Mesenchymal stem cell (in vitro differentiated cells and primary cell): ENCODE measurements around the gene FARP1.
A peak's percentile ranks its signal among the peaks of the same experiment; 100 is the strongest.

Source experiments
- DNase-seq: peaks from one replicate; pipeline ENCODE4 v3.0.0-alpha.2; 2013
- H2AFZ ChIP-seq: one replicate; pipeline ENCODE4 v1.6.1; 2013; ENCODE audit warnings: low read depth, mild to moderate bottlenecking, control low read depth, inconsistent platforms, low read length, moderate library complexity
- H2AK5ac ChIP-seq: 2 replicates; pipeline ENCODE4 v1.6.1; 2013; ENCODE audit warnings: low read length, moderate library complexity, mild to moderate bottlenecking, inconsistent platforms; ENCODE audit not compliant: severe bottlenecking
- H2BK120ac ChIP-seq: one replicate; pipeline ENCODE4 v1.6.1; 2013; ENCODE audit warnings: low read depth, mild to moderate bottlenecking, inconsistent platforms, low read length, moderate library complexity
- H2BK12ac ChIP-seq, 2 experiments: one replicate each; pipeline ENCODE4 v1.6.1; 2013; ENCODE audit warnings: inconsistent platforms in 2 of 2, low read length in 2 of 2, mild to moderate bottlenecking in 2 of 2, moderate library complexity in 2 of 2, control low read depth in 1 of 2
- H2BK15ac ChIP-seq: one replicate; pipeline ENCODE4 v1.6.1; 2013; ENCODE audit warnings: mild to moderate bottlenecking, low read depth, inconsistent platforms; ENCODE audit not compliant: poor library complexity, severe bottlenecking
- H2BK5ac ChIP-seq: 2 replicates; pipeline ENCODE4 v1.6.1; 2013; ENCODE audit warnings: low read depth, mild to moderate bottlenecking, low read length, control low read depth, inconsistent platforms; ENCODE audit not compliant: poor library complexity, severe bottlenecking
- H3K14ac ChIP-seq, 2 experiments: one replicate each; pipeline ENCODE4 v1.6.1; 2013; ENCODE audit warnings: inconsistent platforms in 2 of 2, low read length in 2 of 2, control low read depth in 1 of 2, mild to moderate bottlenecking in 1 of 2, moderate library complexity in 1 of 2
- H3K18ac ChIP-seq, 2 experiments: one replicate each; pipeline ENCODE4 v1.6.1; 2013; ENCODE audit warnings: inconsistent platforms in 2 of 2, low read length in 2 of 2, control low read depth in 1 of 2, low read depth in 1 of 2, mild to moderate bottlenecking in 1 of 2
- H3K23ac ChIP-seq, 2 experiments: one replicate each; pipeline ENCODE4 v1.6.1; 2013; ENCODE audit warnings: inconsistent platforms in 2 of 2, low read length in 2 of 2, mild to moderate bottlenecking in 2 of 2, moderate library complexity in 2 of 2, control low read depth in 1 of 2
- H3K27ac ChIP-seq: 2 replicates; pipeline ENCODE4 v1.5.1; 2013; ENCODE audit warnings: mild to moderate bottlenecking, moderate library complexity, low read length, control low read depth, inconsistent platforms; ENCODE audit not compliant: poor library complexity, severe bottlenecking
- H3K27me3 ChIP-seq, 2 experiments: 2 replicates each; pipeline versions ENCODE4 v1.6.1 to v1.7.0; 2013; ENCODE audit warnings: low read length in 2 of 2, mild to moderate bottlenecking in 2 of 2, moderate library complexity in 2 of 2, control low read depth in 1 of 2, inconsistent platforms in 1 of 2; ENCODE audit not compliant: control insufficient read depth in 1 of 2, insufficient read depth in 1 of 2
- H3K36me3 ChIP-seq, 2 experiments: 2 replicates each; pipeline versions ENCODE4 v1.6.1 to v1.7.0; 2013; ENCODE audit warnings: low read length in 2 of 2, control low read depth in 1 of 2, inconsistent platforms in 1 of 2, low read depth in 1 of 2, mild to moderate bottlenecking in 1 of 2; ENCODE audit not compliant: insufficient read depth in 2 of 2, control insufficient read depth in 1 of 2
- H3K4ac ChIP-seq, 2 experiments: one replicate each; pipeline ENCODE4 v1.6.1; 2013; ENCODE audit warnings: inconsistent platforms in 2 of 2, low read length in 2 of 2, mild to moderate bottlenecking in 2 of 2, moderate library complexity in 2 of 2, control low read depth in 1 of 2, low read depth in 1 of 2
- H3K4me1 ChIP-seq: 2 replicates; pipeline ENCODE4 v1.6.1; 2013; ENCODE audit warnings: low read depth, low read length, control low read depth; ENCODE audit not compliant: control insufficient read depth, insufficient read depth
- H3K4me2 ChIP-seq: 2 replicates; pipeline ENCODE4 v1.6.1; 2013; ENCODE audit warnings: low read length, mild to moderate bottlenecking, inconsistent platforms; ENCODE audit not compliant: poor library complexity, severe bottlenecking
- H3K4me3 ChIP-seq, 2 experiments: 2 replicates each; pipeline versions ENCODE4 v1.5.1 to v1.7.0; 2013; ENCODE audit warnings: low read length in 2 of 2, mild to moderate bottlenecking in 2 of 2, control low read depth in 1 of 2, low read depth in 1 of 2; ENCODE audit not compliant: insufficient read depth in 1 of 2
- H3K79me1 ChIP-seq: replicated peaks from 2 replicates; pipeline ENCODE4 v1.6.1; 2013; ENCODE audit warnings: mild to moderate bottlenecking, control low read depth, low read length, inconsistent platforms; ENCODE audit not compliant: poor library complexity, severe bottlenecking
- H3K9ac ChIP-seq: 2 replicates; pipeline ENCODE4 v1.7.0; 2013; ENCODE audit warnings: mild to moderate bottlenecking, low read length, moderate library complexity
- H3K9me3 ChIP-seq: 2 replicates; pipeline ENCODE4 v1.7.0; 2013; ENCODE audit warnings: mild to moderate bottlenecking, low read length; ENCODE audit not compliant: control insufficient read depth
- H4K8ac ChIP-seq: one replicate; pipeline ENCODE4 v1.6.1; 2013; ENCODE audit warnings: inconsistent platforms, mild to moderate bottlenecking, low read length, moderate library complexity
- H4K91ac ChIP-seq: one replicate; pipeline ENCODE4 v1.6.1; 2013; ENCODE audit warnings: mild to moderate bottlenecking, low read length, inconsistent platforms
- WGBS: methylation state at CpG from one replicate; pipeline ENCODE4 v1.1.7; 2013; ENCODE audit warnings: mixed read lengths; 5-methylcytosine and 5-hydroxymethylcytosine counted together

FARP1 gene

GRCh38 chr13:98286799-98287198 is 143.9 kb downstream of the FARP1 start:
- Histone ChIP-seq H4K8ac (no peak overlapping the region), H3K18ac (no peak overlapping the region), H3K9me3 (no peaks in the 10 kb centered on the region), H3K27ac (no peak overlapping the region), H4K91ac (no peak overlapping the region), H3K14ac (no peak overlapping the region), H3K9ac (no peak overlapping the region), H3K4ac (no peak overlapping the region), H2BK120ac (no peak overlapping the region), H3K23ac (no peak overlapping the region), H3K79me1 (peaks cover 48% of the 10 kb centered on the region), H3K36me3 (peaks cover 0 to 3% of the 10 kb centered on the region in 2 experiments), H3K27me3 (no peaks in the 10 kb centered on the region), H2BK5ac (no peak overlapping the region), H2AK5ac (no peak overlapping the region), H3K4me1 (peaks cover 7% of the 10 kb centered on the region), H3K4me2 (no peak overlapping the region), H3K4me3 (no peak overlapping the region), H2BK12ac (no peak overlapping the region), H2AFZ (no peak overlapping the region), H2BK15ac (no peak overlapping the region)
- no peak for DNase-seq
- WGBS = 92% methylated on average over 2 of the region's 2 CpGs

GRCh38 chr13:98288211-98288610 is 145.3 kb downstream of the FARP1 start:
- H2BK15ac ChIP-seq = no peak overlapping the region
- no peak for DNase-seq
- peaks cover 0 to 3% of the 10 kb centered on the region in 2 experiments for H3K36me3 ChIP-seq
- H2BK5ac ChIP-seq = no peak overlapping the region
- no peak overlapping the region for H3K27ac ChIP-seq
- no peak overlapping the region for H2AFZ ChIP-seq
- no peaks in the 10 kb centered on the region for H3K27me3 ChIP-seq
- no peak overlapping the region for H4K8ac ChIP-seq
- H3K14ac ChIP-seq = no peak overlapping the region
- H3K18ac ChIP-seq = no peak overlapping the region
- H2AK5ac ChIP-seq = no peak overlapping the region
- no peak overlapping the region for H2BK12ac ChIP-seq
- peaks cover 8% of the 10 kb centered on the region for H3K4me1 ChIP-seq
- peak overlapping the region in 1 of 2 experiments; percentile 40 for H3K4ac ChIP-seq
- H4K91ac ChIP-seq = no peak overlapping the region
- no peak overlapping the region for H2BK120ac ChIP-seq
- no peak overlapping the region for H3K4me3 ChIP-seq
- H3K23ac ChIP-seq = no peak overlapping the region
- WGBS = 98% methylated on average over 5 of the region's 6 CpGs
- no peak overlapping the region for H3K4me2 ChIP-seq
- H3K9ac ChIP-seq = no peak overlapping the region
- H3K79me1 ChIP-seq = peaks cover 48% of the 10 kb centered on the region
- no peaks in the 10 kb centered on the region for H3K9me3 ChIP-seq

GRCh38 chr13:98289339-98289945 is 146.5 kb downstream of the FARP1 start:
- Histone ChIP-seq H3K27me3 (no peaks in the 10 kb centered on the region), H3K36me3 (peaks cover 0 to 3% of the 10 kb centered on the region in 2 experiments), H3K4ac (no peak overlapping the region), H2BK12ac (no peak overlapping the region), H4K91ac (no peak overlapping the region), H3K4me3 (no peak overlapping the region), H3K4me2 (no peak overlapping the region), H3K9ac (no peak overlapping the region), H3K79me1 (peaks cover 45% of the 10 kb centered on the region), H2BK15ac (no peak overlapping the region), H3K4me1 (peaks cover 13% of the 10 kb centered on the region), H3K27ac (no peak overlapping the region), H3K9me3 (no peaks in the 10 kb centered on the region), H3K23ac (peak overlapping the region in 1 of 2 experiments; percentile 23), H3K18ac (peak overlapping the region in 1 of 2 experiments; percentile 18), H4K8ac (no peak overlapping the region), H2AFZ (no peak overlapping the region), H3K14ac (no peak overlapping the region), H2AK5ac (no peak overlapping the region), H2BK120ac (no peak overlapping the region), H2BK5ac (no peak overlapping the region)
- 94% methylated on average over 14 of the region's 14 CpGs for WGBS
- no peak for DNase-seq

- Histone ChIP-seq H3K4me1 (peaks cover 13% of the 10 kb centered on the region), H3K36me3 (peaks cover 0 to 3% of the 10 kb centered on the region in 2 experiments), H3K14ac (no peak overlapping the region), H3K18ac (peak overlapping the region in 1 of 2 experiments; percentile 9), H3K79me1 (peaks cover 41% of the 10 kb centered on the region), H2BK12ac (no peak overlapping the region), H3K23ac (no peak overlapping the region), H3K27me3 (no peaks in the 10 kb centered on the region), H3K4me2 (no peak overlapping the region), H3K27ac (no peak overlapping the region), H2BK120ac (no peak overlapping the region), H2BK5ac (no peak overlapping the region), H4K91ac (no peak overlapping the region), H2BK15ac (no peak overlapping the region), H2AFZ (no peak overlapping the region), H3K9ac (no peak overlapping the region), H3K4me3 (no peak overlapping the region), H2AK5ac (no peak overlapping the region), H4K8ac (no peak overlapping the region), H3K4ac (no peak overlapping the region), H3K9me3 (no peaks in the 10 kb centered on the region)
- no peak for DNase-seq
- WGBS = 99% methylated on average over 3 of the region's 3 CpGs
Measured at GRCh38 chr13:98290261-98290660, 147.4 kb downstream of the FARP1 start.
